HUES48 (cell line): ENCODE data around the gene CENPO.

Source experiments
- H3K27ac ChIP-seq: one replicate; pipeline ENCODE4 v1.7.0; 2013; ENCODE audit warnings: low read depth, low read length, inconsistent platforms
- H3K27me3 ChIP-seq: 2 replicates; pipeline ENCODE4 v1.6.1; 2013; ENCODE audit warnings: mild to moderate bottlenecking, low read length; ENCODE audit not compliant: control insufficient read depth, insufficient read depth
- H3K36me3 ChIP-seq: 2 replicates; pipeline ENCODE4 v1.6.1; 2013; ENCODE audit warnings: low read length; ENCODE audit not compliant: control insufficient read depth, insufficient read depth
- H3K4me1 ChIP-seq: 2 replicates; pipeline ENCODE4 v1.6.1; 2013; ENCODE audit warnings: mild to moderate bottlenecking, low read length; ENCODE audit not compliant: control insufficient read depth, insufficient read depth
- H3K4me3 ChIP-seq: 2 replicates; pipeline ENCODE4 v1.5.1; 2013; ENCODE audit warnings: mild to moderate bottlenecking, low read depth, low read length
- H3K9ac ChIP-seq: 2 replicates; pipeline ENCODE4 v1.6.1; 2013; ENCODE audit warnings: mild to moderate bottlenecking, low read depth, low read length, moderate library complexity
- H3K9me3 ChIP-seq: 2 replicates; pipeline ENCODE4 v1.6.1; 2013; ENCODE audit warnings: low read length; ENCODE audit not compliant: control insufficient read depth, insufficient read depth

Gene CENPO

DNA sequence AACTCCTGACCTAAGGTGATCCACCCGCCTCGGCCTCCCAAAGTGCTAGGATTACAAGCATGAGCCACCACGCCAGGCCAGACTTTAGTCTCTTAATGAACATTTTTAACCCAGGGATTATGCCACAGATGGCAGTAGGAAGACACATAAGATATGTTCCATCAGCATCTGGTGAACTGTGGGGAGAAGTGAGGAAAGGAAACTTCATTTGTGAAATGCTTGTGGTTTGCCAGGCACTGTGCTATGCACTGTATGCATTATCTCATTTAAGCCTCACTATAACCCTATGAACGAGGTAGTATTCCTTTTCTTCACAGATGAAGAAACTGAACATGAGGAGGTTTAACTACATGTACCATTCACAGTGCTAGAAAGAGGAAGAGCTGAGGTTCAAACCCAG is 29.4 kb upstream of the CENPO start:
- peaks cover 18% of the 10 kb centered on the region for H3K36me3 ChIP-seq
- no peak overlapping the region for H3K27ac ChIP-seq
- no peaks in the 10 kb centered on the region for H3K27me3 ChIP-seq
- no peaks in the 10 kb centered on the region for H3K4me1 ChIP-seq
- H3K4me3 ChIP-seq = no peak overlapping the region
- no peaks in the 10 kb centered on the region for H3K9me3 ChIP-seq
- no peak overlapping the region for H3K9ac ChIP-seq

DNA sequence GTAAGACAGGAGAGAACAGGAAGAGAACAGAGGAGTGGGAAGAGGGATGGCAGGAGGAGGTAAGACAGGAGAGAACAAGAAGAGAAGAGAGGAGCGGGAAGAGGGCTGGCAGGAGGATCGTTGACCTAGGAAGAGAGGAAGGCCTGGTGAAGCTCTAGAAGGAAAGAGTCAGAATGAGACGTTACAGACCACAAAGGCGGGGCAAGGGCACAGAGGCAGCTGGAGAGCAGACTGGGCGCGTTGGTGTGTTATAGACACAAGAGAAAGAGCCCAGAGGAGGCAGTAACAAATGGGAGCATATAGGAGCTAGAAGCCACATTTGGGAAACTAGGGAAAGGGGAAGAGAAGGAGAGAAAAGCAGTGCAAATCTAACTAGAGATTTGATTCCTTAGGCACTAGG is 26.6 kb upstream of the CENPO start:
- Histone ChIP-seq H3K4me1 (no peaks in the 10 kb centered on the region), H3K4me3 (no peak overlapping the region), H3K9ac (no peak overlapping the region), H3K9me3 (no peaks in the 10 kb centered on the region), H3K36me3 (peaks cover 14% of the 10 kb centered on the region), H3K27ac (no peak overlapping the region), H3K27me3 (no peaks in the 10 kb centered on the region)

DNA sequence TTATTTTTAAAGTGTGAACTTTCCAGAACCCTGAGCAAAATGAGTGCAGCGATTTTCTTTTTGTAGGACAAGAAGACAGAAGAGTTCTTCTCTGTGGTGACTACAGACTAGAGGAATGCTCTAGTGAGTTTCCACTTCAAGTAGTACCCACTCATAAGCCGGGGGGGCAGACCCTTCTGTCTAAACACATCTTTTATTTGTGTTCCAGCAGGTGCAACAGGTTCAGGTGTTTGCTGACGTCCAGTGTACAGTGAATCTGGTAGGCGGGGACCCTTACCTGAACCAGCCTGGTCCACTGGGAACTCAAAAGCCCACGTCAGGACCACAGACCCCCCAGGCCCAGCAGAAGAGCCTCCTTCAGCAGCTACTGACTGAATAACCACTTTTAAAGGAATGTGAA is 25.2 kb upstream of the CENPO start:
- Histone ChIP-seq H3K27me3 (no peaks in the 10 kb centered on the region), H3K36me3 (peaks cover 6% of the 10 kb centered on the region), H3K4me3 (no peak overlapping the region), H3K9ac (no peak overlapping the region), H3K27ac (no peak overlapping the region), H3K9me3 (no peaks in the 10 kb centered on the region), H3K4me1 (no peaks in the 10 kb centered on the region)

- H3K27ac ChIP-seq = no peak overlapping the region
- no peak overlapping the region for H3K9ac ChIP-seq
- H3K4me1 ChIP-seq = no peaks in the 10 kb centered on the region
- H3K36me3 ChIP-seq = peaks cover 6% of the 10 kb centered on the region
- no peaks in the 10 kb centered on the region for H3K27me3 ChIP-seq
- no peak overlapping the region for H3K4me3 ChIP-seq
- no peaks in the 10 kb centered on the region for H3K9me3 ChIP-seq
These were observed 24.6 kb upstream of the CENPO start for GRCh38 chr2:24768601-24769000.

DNA sequence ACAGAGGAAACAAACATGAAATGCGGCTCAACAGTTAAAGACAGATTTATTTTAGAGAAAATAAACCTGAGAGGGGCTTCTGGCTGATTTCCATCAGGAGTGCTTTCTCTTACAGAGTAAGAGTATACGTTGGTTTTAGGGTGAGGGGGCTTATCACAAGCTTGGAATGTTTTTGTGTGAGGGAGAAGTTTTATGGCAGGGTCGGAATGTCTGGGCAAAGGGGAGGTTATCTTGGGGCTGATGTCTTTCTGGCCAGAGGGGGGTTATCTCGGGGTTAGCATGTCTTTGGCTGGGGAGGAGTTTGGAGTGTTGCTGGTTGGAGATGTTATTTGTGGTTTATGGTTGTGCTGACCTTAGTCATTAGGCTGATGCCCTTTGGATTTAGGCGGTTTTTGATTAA is 22.2 kb upstream of the CENPO start:
- Histone ChIP-seq H3K27ac (no peak overlapping the region), H3K4me3 (no peak overlapping the region), H3K4me1 (no peaks in the 10 kb centered on the region), H3K27me3 (no peaks in the 10 kb centered on the region), H3K9me3 (no peaks in the 10 kb centered on the region), H3K9ac (no peak overlapping the region), H3K36me3 (0 out of 2 replicates have a peak, but pooled peaks cover 4% of the 10 kb centered on the region)

DNA sequence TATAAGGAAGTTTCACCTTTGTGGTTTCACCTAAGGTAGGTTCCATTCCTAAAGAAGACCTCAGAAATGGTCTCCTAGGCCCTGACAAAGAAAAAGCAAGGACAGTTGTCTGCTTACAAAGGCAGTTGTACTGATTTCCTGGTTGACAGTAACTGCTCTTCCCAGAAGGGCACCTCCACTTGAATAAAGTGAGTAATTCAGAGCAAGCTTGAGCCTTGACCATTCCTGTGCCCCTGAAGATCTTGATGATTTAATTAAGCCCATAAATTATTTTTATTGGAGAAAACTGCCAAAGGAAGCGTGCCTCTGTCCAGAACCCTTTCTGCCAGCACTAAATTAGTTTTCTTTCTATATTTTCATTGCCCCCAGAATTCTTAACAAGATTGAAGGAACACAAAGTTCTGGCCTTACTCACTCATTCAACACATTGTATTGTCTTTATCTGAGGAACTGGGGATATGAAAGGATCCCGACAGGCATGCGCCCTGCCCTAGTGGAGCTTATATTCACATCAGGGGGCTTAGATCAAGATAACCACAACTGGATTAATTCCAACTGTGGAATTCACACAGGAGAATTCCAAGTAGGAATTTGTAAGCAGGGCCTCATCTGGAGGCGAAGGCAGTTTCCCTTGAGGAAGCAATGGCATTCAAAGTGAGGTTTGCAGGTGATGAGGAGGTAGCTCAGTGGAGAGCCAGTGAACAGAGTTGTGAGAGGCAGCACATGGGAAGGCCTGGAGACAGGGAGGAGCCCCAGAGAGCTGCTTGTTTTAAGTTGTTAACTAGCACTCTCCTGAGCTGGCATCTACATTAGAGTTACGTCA is 21.2 kb upstream of the CENPO start:
- no peak overlapping the region for H3K4me3 ChIP-seq
- peak overlapping the region; percentile 46 for H3K27ac ChIP-seq
- 0 out of 2 replicates have a peak, but pooled peaks cover 4% of the 10 kb centered on the region for H3K36me3 ChIP-seq
- H3K9me3 ChIP-seq = no peaks in the 10 kb centered on the region
- H3K4me1 ChIP-seq = no peaks in the 10 kb centered on the region
- no peak overlapping the region for H3K9ac ChIP-seq
- no peaks in the 10 kb centered on the region for H3K27me3 ChIP-seq

DNA sequence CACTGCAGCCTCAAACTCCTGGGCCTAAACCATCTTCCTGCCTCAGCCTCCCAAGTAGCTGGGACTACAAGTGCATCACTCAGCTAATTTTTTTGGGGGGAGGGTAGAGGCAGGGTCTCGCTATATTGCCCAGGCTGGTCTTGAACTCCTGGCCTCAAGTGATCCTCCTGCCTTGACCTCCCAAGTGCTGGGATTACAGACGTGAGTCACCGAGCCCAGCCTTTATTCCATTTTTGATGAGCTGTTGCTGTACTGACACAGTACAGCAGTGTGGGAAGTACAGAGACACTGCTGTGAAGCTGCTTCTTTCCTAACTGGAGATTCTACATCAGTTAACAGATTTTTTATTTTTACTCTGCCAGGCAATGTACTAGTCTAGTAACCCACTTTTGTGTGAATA is 18.9 kb upstream of the CENPO start:
- H3K4me3 ChIP-seq = no peak overlapping the region
- H3K27me3 ChIP-seq = no peaks in the 10 kb centered on the region
- no peaks in the 10 kb centered on the region for H3K9me3 ChIP-seq
- H3K36me3 ChIP-seq = 0 out of 2 replicates have a peak, but pooled peaks cover 4% of the 10 kb centered on the region
- H3K4me1 ChIP-seq = peaks cover 13% of the 10 kb centered on the region
- no peak overlapping the region for H3K9ac ChIP-seq
- H3K27ac ChIP-seq = no peak overlapping the region

GRCh38 chr2:24779116-24779515 is 14.1 kb upstream of the CENPO start:
- Histone ChIP-seq H3K4me3 (no peak overlapping the region), H3K9me3 (no peaks in the 10 kb centered on the region), H3K36me3 (no peaks in the 10 kb centered on the region), H3K4me1 (peaks cover 13% of the 10 kb centered on the region), H3K27me3 (no peaks in the 10 kb centered on the region), H3K27ac (peak overlapping the region; percentile 10), H3K9ac (no peak overlapping the region)

- Histone ChIP-seq H3K36me3 (no peaks in the 10 kb centered on the region), H3K27me3 (no peaks in the 10 kb centered on the region), H3K9ac (no peak overlapping the region), H3K4me3 (no peak overlapping the region), H3K9me3 (no peaks in the 10 kb centered on the region), H3K4me1 (peaks cover 5% of the 10 kb centered on the region), H3K27ac (no peak overlapping the region)
These were observed 9.6 kb upstream of the CENPO start for GRCh38 chr2:24783641-24784040.

DNA sequence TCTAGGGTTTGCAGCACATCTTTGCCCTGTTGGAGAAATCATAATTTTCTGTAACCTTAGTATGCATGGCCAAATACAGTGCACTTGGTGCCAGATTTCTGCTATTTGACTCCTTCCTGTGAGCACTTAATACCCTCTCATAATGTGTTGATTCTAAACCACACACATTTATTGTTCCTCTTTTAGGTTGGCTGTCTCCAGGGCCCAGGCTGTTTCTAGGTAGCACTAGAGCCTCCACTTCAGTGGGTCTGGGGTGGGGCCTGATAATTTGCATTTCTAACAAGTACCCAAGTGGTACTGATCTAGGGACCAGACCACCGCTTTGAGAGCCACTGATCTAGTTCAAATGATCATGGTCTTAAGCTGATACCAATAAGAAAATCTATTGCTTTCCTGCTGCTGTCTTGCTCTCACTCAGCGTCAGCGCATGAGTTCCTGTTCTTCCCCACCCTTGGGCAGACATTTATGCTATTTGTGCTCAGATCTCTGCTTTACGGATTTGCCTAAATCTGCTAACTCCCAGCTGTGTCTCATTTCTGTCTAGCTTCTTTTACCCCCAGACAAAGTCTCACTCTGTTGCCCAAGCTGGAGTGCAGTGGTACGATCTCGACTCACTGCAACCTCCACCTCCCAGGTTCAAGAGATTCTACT is 7.4 kb upstream of the CENPO start:
- Histone ChIP-seq H3K9me3 (no peaks in the 10 kb centered on the region), H3K36me3 (peaks cover 5% of the 10 kb centered on the region; the same call in 1 of the 2 replicates), H3K9ac (no peak overlapping the region), H3K27me3 (no peaks in the 10 kb centered on the region), H3K27ac (no peak overlapping the region), H3K4me1 (peaks cover 5% of the 10 kb centered on the region; the same call in 1 of the 2 replicates), H3K4me3 (no peak overlapping the region)

DNA sequence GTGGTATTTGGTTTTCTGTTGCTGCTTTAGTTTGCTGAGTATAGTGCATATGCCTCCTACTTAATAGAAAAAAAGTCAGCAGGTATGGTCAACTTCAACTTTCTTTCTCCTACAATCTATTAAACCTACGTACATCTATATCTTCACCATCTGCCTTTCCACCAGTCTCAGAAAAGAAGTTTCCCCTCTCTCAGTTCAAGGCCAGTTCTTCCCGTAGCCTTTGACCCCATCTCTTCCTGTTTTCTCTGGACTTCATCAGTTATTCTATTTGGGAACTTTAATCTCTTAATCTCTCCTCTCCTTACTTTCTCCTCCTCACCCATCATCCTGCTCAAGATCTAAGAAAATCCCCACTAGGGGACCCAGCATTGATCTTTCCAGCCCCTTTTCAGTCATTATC is 5.7 kb upstream of the CENPO start:
- Histone ChIP-seq H3K4me3 (no peak overlapping the region), H3K36me3 (peaks cover 5% of the 10 kb centered on the region; the same call in 1 of the 2 replicates), H3K27ac (no peak overlapping the region), H3K9me3 (no peaks in the 10 kb centered on the region), H3K9ac (no peak overlapping the region), H3K27me3 (no peaks in the 10 kb centered on the region), H3K4me1 (peaks cover 21% of the 10 kb centered on the region; the same call in 1 of the 2 replicates)
